ENCODE measurements around the gene DDIT3. TPM values are rescaled to one million over a fixed set of nuclear protein-coding genes. Genes with fewer than 3 reads are reported as not detected.

DDIT3 gene
- total and polyA plus RNA-seq, 2 of the 8 experiments (the other 6 are each of a cell fraction or from before 2014, with no cell fraction given): 4.9 to 5.7 TPM

DNA sequence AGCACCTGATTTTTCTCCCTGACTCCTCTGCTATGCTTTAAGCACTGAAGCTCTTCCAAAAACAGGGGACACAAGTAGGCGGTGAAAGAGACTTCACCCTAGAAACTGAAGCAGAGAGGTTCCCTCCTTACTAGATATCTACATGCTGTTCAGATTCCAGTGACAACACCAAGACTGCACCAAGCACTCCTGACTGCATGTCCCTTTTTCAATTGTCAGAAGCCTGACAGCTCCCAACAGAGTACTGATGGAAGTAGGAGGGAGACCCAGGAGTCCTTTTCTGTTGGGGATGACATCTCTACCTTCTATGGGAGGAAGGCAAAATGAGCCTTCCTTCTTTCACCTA, 16.3 kb upstream of the DDIT3 start:
- no peak overlapping the region for H2AK5ac ChIP-seq (ENCODE audit: low read depth, low read length)
- peaks cover 0 to 14% of the 10 kb centered on the region in 2 experiments for H4K20me1 ChIP-seq (replicated peaks in 1 of 2; ENCODE audit: control insufficient read depth in 1 of 2, insufficient read depth in 2 of 2, low read length in 2 of 2)
- peaks cover 14 to 43% (median 39%) of the 10 kb centered on the region in 4 experiments; a peak in 7 of 8 replicates for H3K36me3 ChIP-seq (ENCODE audit: control insufficient read depth in 2 of 4, insufficient read depth in 4 of 4, low read length in 3 of 4)
- H4K8ac ChIP-seq (ENCODE audit: extremely low read depth, insufficient read depth, low read length): no peak overlapping the region
- H3K56ac ChIP-seq (replicated peaks; ENCODE audit: insufficient read length, low read depth, low read length): no peak overlapping the region
- H3K27ac ChIP-seq (ENCODE audit: low read depth, low read length): no peak overlapping the region
- no peak overlapping the region for H3K4me3 ChIP-seq (ENCODE audit: extremely low read depth in 1 of 4, insufficient read depth in 2 of 4, low read depth in 3 of 4, low read length in 4 of 4)
- H3K4me2 ChIP-seq (ENCODE audit: insufficient read depth in 1 of 2, low read depth in 2 of 2, low read length in 2 of 2): peak overlapping the region; percentile 8 to 27; a peak in 1 of 4 replicates
- H3K79me1 ChIP-seq (ENCODE audit: low read depth, low read length): no peaks in the 10 kb centered on the region
- H3K9me3 ChIP-seq (ENCODE audit: insufficient read depth in 2 of 2, low read depth in 1 of 2, low read length in 1 of 2): no peaks in the 10 kb centered on the region
- ChIA-PET CTCF (ENCODE audit: partially characterized antibody) (interaction anchor here (1.4 to 5.6 kb wide), 2 partner anchors 9 to 11 kb away, joined by 4 to 29 read pairs; no protein-coding TSS in a partner anchor), POLR2A (ENCODE audit: partially characterized antibody) (interaction anchor here (0.5 to 2.5 kb wide), 7 partner anchors 10 to 32 kb away, joined by 3 to 17 read pairs (median 6); partner anchors contain the start of genes DCTN2 and DDIT3)
- H2BK15ac ChIP-seq (ENCODE audit: low read length): no peak overlapping the region
- H2BK20ac ChIP-seq (ENCODE audit: low read length): no peak overlapping the region
- H2BK120ac ChIP-seq (replicated peaks; ENCODE audit: low read depth, low read length): no peak overlapping the region
- no peak overlapping the region for H3K14ac ChIP-seq (ENCODE audit: insufficient read length)
- WGBS, 2 experiments (ENCODE audit: extremely low coverage in 1 of 2, insufficient coverage in 1 of 2, insufficient read length in 1 of 2, insufficient replicate concordance in 2 of 2, low coverage in 1 of 2, low lambda C conversion rate in 2 of 2, missing lambda C conversion rate in 1 of 2): 87% methylated on average over 1 of the region's 1 CpG; no CpG with 5 or more reads in 1 of the 2 experiments
- no peak overlapping the region for H3K4ac ChIP-seq (replicated peaks; ENCODE audit: insufficient read length, low read depth, low read length)
- no peak for DNase-seq (ENCODE audit: low read depth in 1 of 2, low spot score in 2 of 2)
- H3K23me2 ChIP-seq (ENCODE audit: low read depth, low read length): no peaks in the 10 kb centered on the region
- H4K91ac ChIP-seq (replicated peaks; ENCODE audit: insufficient read length, low read length): no peak overlapping the region
- no peak overlapping the region for H3K18ac ChIP-seq (ENCODE audit: extremely low read depth, low read length)
- H3K23ac ChIP-seq (ENCODE audit: insufficient read length): no peak overlapping the region
- TF ChIP-seq SP1 (IDR thresholded peaks at IDR 0.05; ENCODE audit: low read depth, low read length) (no peak), MAFK (IDR thresholded peaks at IDR 0.05; ENCODE audit: low read depth, low read length) (no peak), SRF (IDR thresholded peaks at IDR 0.05; ENCODE audit: low read depth, low read length) (no peak), CBX5 (IDR thresholded peaks at IDR 0.05; ENCODE audit: low read depth, low read length) (no peak), SIN3A (conservative IDR thresholded peaks at IDR 0.05 in 1 of 2, IDR thresholded peaks at IDR 0.05 in 1 of 2; ENCODE audit: low read depth in 1 of 2, low read length in 2 of 2) (no peak)
- no peak overlapping the region for H4K5ac ChIP-seq (ENCODE audit: insufficient read length, low read depth, low read length)
- H3K4me1 ChIP-seq (replicated peaks in 1 of 4; ENCODE audit: control insufficient read depth in 3 of 4, insufficient read depth in 4 of 4, low read length in 3 of 4): peaks cover 0 to 2% (median 0%) of the 10 kb centered on the region in 4 experiments; a peak in 1 of 7 replicates
- no peak overlapping the region for H2BK12ac ChIP-seq (ENCODE audit: low read depth, low read length)
- no peak overlapping the region for H2BK5ac ChIP-seq (ENCODE audit: low read depth, low read length)
- H3K27me3 ChIP-seq (replicated peaks in 1 of 4; ENCODE audit: control insufficient read depth in 3 of 4, extremely low read depth in 1 of 4, insufficient read depth in 3 of 4, low read length in 3 of 4): peaks cover 0 to 1% (median 0%) of the 10 kb centered on the region in 4 experiments; a peak in 1 of 7 replicates
- no peak overlapping the region for H3K9ac ChIP-seq (replicated peaks in 1 of 4; ENCODE audit: extremely low read depth in 1 of 4, low read depth in 3 of 4, low read length in 3 of 4)
- FAIRE-seq: no peak
- no peak overlapping the region for H2AFZ ChIP-seq (ENCODE audit: low read length)
- H3K79me2 ChIP-seq (ENCODE audit: control insufficient read depth in 1 of 2, insufficient read depth in 2 of 2, low read length in 2 of 2): no peaks in the 10 kb centered on the region

Measured in H1 (cell line).